Keratinocyte (primary cell): ENCODE data around the gene CEP126.

Experiments
- CTCF ChIP-seq, 3 experiments: IDR thresholded peaks in 1 of 3; conservative IDR thresholded peaks in 1 of 3; optimal IDR thresholded peaks in 1 of 3; 2 replicates in 2 of 3; 3 replicates in 1 of 3; pipeline versions ENCODE3 to v1.5.1; 2011; ENCODE audit warnings: low read length in 3 of 3, mild to moderate bottlenecking in 3 of 3, moderate library complexity in 2 of 3, control low read depth in 1 of 3, inconsistent platforms in 1 of 3; ENCODE audit not compliant: insufficient read depth in 2 of 3; ENCODE audit errors: extremely low read depth in 1 of 3
- EZH2 ChIP-seq: IDR thresholded peaks from one replicate; pipeline ENCODE4 v1.6.1; 2012; ENCODE audit warnings: inconsistent platforms, mild to moderate bottlenecking, low read length, moderate library complexity

- no peak for TF ChIP-seq CTCF (optimal IDR thresholded peaks at IDR 0.05 in 1 of 3, IDR thresholded peaks at IDR 0.05 in 1 of 3, conservative IDR thresholded peaks at IDR 0.05 in 1 of 3; ENCODE audit: extremely low read depth in 1 of 3, insufficient read depth in 2 of 3, low read length in 3 of 3)
- no peak for TF ChIP-seq EZH2
Measured at GRCh38 chr11:102026217-102026616, 111.4 kb downstream of the CEP126 start.
